HepG2 (cell line): Measurements from ENCODE around the gene SYT9. TPM values are rescaled to one million over a fixed set of nuclear protein-coding genes. Genes with fewer than 3 reads are reported as not detected.

Source experiments
- ATF6 ChIP-seq: sonication (generic); formaldehyde crosslinking; conservative IDR thresholded peaks from 2 replicates; pipeline ENCODE4 v1.4.0; 2020; ENCODE audit warnings: missing genetic modification reagents
- MLLT10 ChIP-seq: sonication (generic); formaldehyde crosslinking; IDR thresholded peaks from 2 replicates; pipeline ENCODE4 v1.4.0; 2020; ENCODE audit warnings: missing genetic modification reagents
- NFE2L1 ChIP-seq: sonication (generic); formaldehyde crosslinking; IDR thresholded peaks from 2 replicates; pipeline ENCODE4 v1.4.0; 2020; ENCODE audit warnings: missing genetic modification reagents, mild to moderate bottlenecking, borderline replicate concordance
- ZBTB1 ChIP-seq: sonication (generic); formaldehyde crosslinking; IDR thresholded peaks from 2 replicates; pipeline ENCODE4 v1.4.0; 2020; ENCODE audit warnings: missing genetic modification reagents, borderline replicate concordance
- ZNF292 ChIP-seq: sonication (generic); formaldehyde crosslinking; IDR thresholded peaks from 2 replicates; pipeline ENCODE4 v1.8.1; 2022; ENCODE audit warnings: mild to moderate bottlenecking, low read depth, missing genetic modification reagents, borderline replicate concordance
- ZNF557 ChIP-seq: sonication (generic); formaldehyde crosslinking; IDR thresholded peaks from 2 replicates; pipeline ENCODE4 v1.4.0; 2020; ENCODE audit warnings: missing genetic modification reagents
- polyA plus RNA-seq, 8 experiments: library from polyadenylated mRNA; depleted of rRNA in 3 of 8; stranded (reverse) in 7 of 8; unstranded in 1 of 8; fragments of >200 nt; fragmentation: Illumina TruSeq in 4 of 8; extraction: Trizol in 4 of 8; gene quantifications; 2 replicates each; pipeline versions ENCODE4 v1.2.1 to v1.2.3, GENCODE V29; 2011 to 2016; ENCODE audit warnings: low read depth in 4 of 8, missing spikeins in 1 of 8, mixed read lengths in 1 of 8; ENCODE audit not compliant: insufficient read depth in 1 of 8
- total RNA-seq, 5 experiments: library from RNA; depleted of rRNA; stranded (reverse); fragments of >200 nt; fragmentation: Illumina TruSeq; extraction: Trizol; gene quantifications; 2 replicates each; pipeline ENCODE4 v1.2.3, GENCODE V29; 2016; ENCODE audit warnings: low read depth in 1 of 5
- TF ChIP-seq, protein P1 (sequence below): sonication (generic); formaldehyde crosslinking; IDR thresholded peaks from 2 replicates; pipeline ENCODE4 v1.4.0; 2020; ENCODE audit warnings: mild to moderate bottlenecking, missing genetic modification reagents, borderline replicate concordance

SYT9 gene
- total and polyA plus RNA-seq, 2 of the 13 experiments (the other 11 are each of a cell fraction or from before 2014, with no cell fraction given), result not detected

GRCh38 chr11:7321473-7322450, 70.1 kb downstream of the SYT9 start (continued):
- TF ChIP-seq, protein P1, sequence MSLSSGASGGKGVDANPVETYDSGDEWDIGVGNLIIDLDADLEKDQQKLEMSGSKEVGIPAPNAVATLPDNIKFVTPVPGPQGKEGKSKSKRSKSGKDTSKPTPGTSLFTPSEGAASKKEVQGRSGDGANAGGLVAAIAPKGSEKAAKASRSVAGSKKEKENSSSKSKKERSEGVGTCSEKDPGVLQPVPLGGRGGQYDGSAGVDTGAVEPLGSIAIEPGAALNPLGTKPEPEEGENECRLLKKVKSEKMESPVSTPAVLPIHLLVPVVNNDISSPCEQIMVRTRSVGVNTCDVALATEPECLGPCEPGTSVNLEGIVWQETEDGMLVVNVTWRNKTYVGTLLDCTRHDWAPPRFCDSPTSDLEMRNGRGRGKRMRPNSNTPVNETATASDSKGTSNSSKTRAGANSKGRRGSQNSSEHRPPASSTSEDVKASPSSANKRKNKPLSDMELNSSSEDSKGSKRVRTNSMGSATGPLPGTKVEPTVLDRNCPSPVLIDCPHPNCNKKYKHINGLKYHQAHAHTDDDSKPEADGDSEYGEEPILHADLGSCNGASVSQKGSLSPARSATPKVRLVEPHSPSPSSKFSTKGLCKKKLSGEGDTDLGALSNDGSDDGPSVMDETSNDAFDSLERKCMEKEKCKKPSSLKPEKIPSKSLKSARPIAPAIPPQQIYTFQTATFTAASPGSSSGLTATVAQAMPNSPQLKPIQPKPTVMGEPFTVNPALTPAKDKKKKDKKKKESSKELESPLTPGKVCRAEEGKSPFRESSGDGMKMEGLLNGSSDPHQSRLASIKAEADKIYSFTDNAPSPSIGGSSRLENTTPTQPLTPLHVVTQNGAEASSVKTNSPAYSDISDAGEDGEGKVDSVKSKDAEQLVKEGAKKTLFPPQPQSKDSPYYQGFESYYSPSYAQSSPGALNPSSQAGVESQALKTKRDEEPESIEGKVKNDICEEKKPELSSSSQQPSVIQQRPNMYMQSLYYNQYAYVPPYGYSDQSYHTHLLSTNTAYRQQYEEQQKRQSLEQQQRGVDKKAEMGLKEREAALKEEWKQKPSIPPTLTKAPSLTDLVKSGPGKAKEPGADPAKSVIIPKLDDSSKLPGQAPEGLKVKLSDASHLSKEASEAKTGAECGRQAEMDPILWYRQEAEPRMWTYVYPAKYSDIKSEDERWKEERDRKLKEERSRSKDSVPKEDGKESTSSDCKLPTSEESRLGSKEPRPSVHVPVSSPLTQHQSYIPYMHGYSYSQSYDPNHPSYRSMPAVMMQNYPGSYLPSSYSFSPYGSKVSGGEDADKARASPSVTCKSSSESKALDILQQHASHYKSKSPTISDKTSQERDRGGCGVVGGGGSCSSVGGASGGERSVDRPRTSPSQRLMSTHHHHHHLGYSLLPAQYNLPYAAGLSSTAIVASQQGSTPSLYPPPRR, result no peak
- TF ChIP-seq NFE2L1 (CRISPR knock-in tag) (no peak), ATF6 (CRISPR knock-in tag) (no peak), MLLT10 (CRISPR knock-in tag) (no peak), ZBTB1 (no peak), ZNF292 (CRISPR knock-in tag) (no peak), ZNF557 (CRISPR knock-in tag) (no peak)
